COLO668 (cell line): Measurements from ENCODE around the gene RRN3.
A peak's percentile ranks its signal among the peaks of the same experiment; 100 is the strongest.
"Not testable (repeated sequence)": the region's sequence is repeated elsewhere in the genome, so short reads cannot be mapped to it uniquely, and the experiment has no call there.

Experiments
- DNase-seq: peaks from one replicate; lab custom pipeline; 2025; ENCODE audit not compliant: unreplicated experiment; lab: John Stamatoyannopoulos, UW

The RRN3 gene

GRCh38 chr16:15029749-15030148 is 64.3 kb downstream of the RRN3 start:
- not testable (repeated sequence) for DNase-seq

- DNase-seq, result not testable (repeated sequence)
These were observed 65.0 kb downstream of the RRN3 start for GRCh38 chr16:15028801-15029698.

GRCh38 chr16:15028345-15028715 is 65.7 kb downstream of the RRN3 start:
- not testable (repeated sequence) for DNase-seq

- DNase-seq, result not testable (repeated sequence)
These were observed 66.3 kb downstream of the RRN3 start for GRCh38 chr16:15027503-15028344.

- DNase-seq, result not testable (repeated sequence)
These were observed 67.0 kb downstream of the RRN3 start for GRCh38 chr16:15027051-15027450.

- DNase-seq, result not testable (repeated sequence)
These were observed 68.7 kb downstream of the RRN3 start for GRCh38 chr16:15025234-15025951.

- not testable (repeated sequence) for DNase-seq
These were observed 69.2 kb downstream of the RRN3 start for GRCh38 chr16:15024858-15025199.

- DNase-seq, result not testable (repeated sequence)
These were observed 70.5 kb downstream of the RRN3 start for GRCh38 chr16:15023381-15024077.

- DNase-seq, result peak; percentile 39
These were observed 71.9 kb downstream of the RRN3 start for GRCh38 chr16:15022194-15022593.

- DNase-seq, result not testable (repeated sequence)
These were observed 72.6 kb downstream of the RRN3 start for GRCh38 chr16:15021429-15021828.

- DNase-seq, result peak; percentile 25
These were observed 77.0 kb downstream of the RRN3 start for GRCh38 chr16:15016951-15017580.

GRCh38 chr16:15016354-15016753 is 77.7 kb downstream of the RRN3 start:
- not testable (repeated sequence) for DNase-seq

GRCh38 chr16:15015671-15016070 is 78.4 kb downstream of the RRN3 start:
- not testable (repeated sequence) for DNase-seq

- not testable (repeated sequence) for DNase-seq
These were observed 81.1 kb downstream of the RRN3 start for GRCh38 chr16:15012941-15013340.
